Stomach (tissue), 4 donors: ENCODE data around the gene NR2F1-AS1.

Experiments used
- CTCF ChIP-seq, 7 experiments: fragments of 450-650 bp in 4 of 7; fragments of 200-600 bp in 3 of 7; sonication (generic) in 3 of 7; IDR thresholded peaks; one replicate each; pipeline ENCODE4 v1.5.1; 2016 to 2019; ENCODE audit warnings: antibody characterized with exemption in 7 of 7, control low read depth in 2 of 7, mild to moderate bottlenecking in 1 of 7
- EP300 ChIP-seq: sonication (generic); formaldehyde crosslinking; IDR thresholded peaks from one replicate; pipeline ENCODE4 v1.6.1; 2017; ENCODE audit warnings: antibody characterized with exemption
- POLR2A ChIP-seq, 4 donors: fragments of 450-650 bp; IDR thresholded peaks; one replicate each; pipeline ENCODE4 v1.6.1; 2016; ENCODE audit warnings: antibody characterized with exemption in 4 of 4, control low read depth in 2 of 4, mild to moderate bottlenecking in 1 of 4, moderate library complexity in 1 of 4
- POLR2AphosphoS5 ChIP-seq, 3 donors: sonication (generic); formaldehyde crosslinking; IDR thresholded peaks; one replicate each; pipeline ENCODE4 v1.6.1; 2016; ENCODE audit warnings: antibody characterized with exemption in 3 of 3

GRCh38 chr5:93596310-93596675, 15.3 kb upstream of the NR2F1-AS1 start:
- TF ChIP-seq POLR2AphosphoS5 (IDR thresholded peaks at IDR 0.05) (no peak), CTCF (IDR thresholded peaks at IDR 0.05) (no peak), POLR2A (IDR thresholded peaks at IDR 0.05) (no peak), EP300 (no peak)
